GM13976 (cell line): Measurements from ENCODE around the gene SV2B.

Experiments used
- DNase-seq: peaks from one replicate; pipeline ENCODE4 v3.0.0; 2012; ENCODE audit warnings: low spot score
- in situ Hi-C: fragments of 300-500 bp; cut with MboI; formaldehyde crosslinking; loops from one replicate; pipeline ENCODE4 v1.12.0; 2022; ENCODE audit warnings: low sequenced_read_pairs, mixed read lengths, inconsistent platforms; ENCODE audit not compliant: unreplicated experiment
- TF ChIP-seq, protein P1 (sequence below): IDR thresholded peaks from 2 replicates; pipeline ENCODE4 v1.5.1; 2012; ENCODE audit warnings: borderline replicate concordance, mild to moderate bottlenecking; ENCODE audit not compliant: insufficient read depth; ENCODE audit errors: extremely low read depth, missing control alignments, control extremely low read depth

The SV2B gene

GRCh38 chr15:91124132-91124531 lies 24.1 kb downstream of the SV2B start:
- TF ChIP-seq, protein P1, sequence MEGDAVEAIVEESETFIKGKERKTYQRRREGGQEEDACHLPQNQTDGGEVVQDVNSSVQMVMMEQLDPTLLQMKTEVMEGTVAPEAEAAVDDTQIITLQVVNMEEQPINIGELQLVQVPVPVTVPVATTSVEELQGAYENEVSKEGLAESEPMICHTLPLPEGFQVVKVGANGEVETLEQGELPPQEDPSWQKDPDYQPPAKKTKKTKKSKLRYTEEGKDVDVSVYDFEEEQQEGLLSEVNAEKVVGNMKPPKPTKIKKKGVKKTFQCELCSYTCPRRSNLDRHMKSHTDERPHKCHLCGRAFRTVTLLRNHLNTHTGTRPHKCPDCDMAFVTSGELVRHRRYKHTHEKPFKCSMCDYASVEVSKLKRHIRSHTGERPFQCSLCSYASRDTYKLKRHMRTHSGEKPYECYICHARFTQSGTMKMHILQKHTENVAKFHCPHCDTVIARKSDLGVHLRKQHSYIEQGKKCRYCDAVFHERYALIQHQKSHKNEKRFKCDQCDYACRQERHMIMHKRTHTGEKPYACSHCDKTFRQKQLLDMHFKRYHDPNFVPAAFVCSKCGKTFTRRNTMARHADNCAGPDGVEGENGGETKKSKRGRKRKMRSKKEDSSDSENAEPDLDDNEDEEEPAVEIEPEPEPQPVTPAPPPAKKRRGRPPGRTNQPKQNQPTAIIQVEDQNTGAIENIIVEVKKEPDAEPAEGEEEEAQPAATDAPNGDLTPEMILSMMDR, result no peak
- DNase-seq, result no peak
- in situ Hi-C loops, result no loop called here

- DNase-seq, result no peak
- in situ Hi-C loops, result no loop called here
- TF ChIP-seq, protein P1, result no peak
These were observed 25.1 kb downstream of the SV2B start for GRCh38 chr15:91125162-91125561.

GRCh38 chr15:91126080-91126479 lies 26.0 kb downstream of the SV2B start:
- in situ Hi-C loops, result no loop called here
- TF ChIP-seq, protein P1, result no peak
- no peak for DNase-seq

- in situ Hi-C loops, result no loop called here
- TF ChIP-seq, protein P1, result no peak
- no peak for DNase-seq
These were observed 27.3 kb downstream of the SV2B start for GRCh38 chr15:91127236-91127955.

- no peak for DNase-seq
- in situ Hi-C loops, result no loop called here
- TF ChIP-seq, protein P1, result no peak
These were observed 28.0 kb downstream of the SV2B start for GRCh38 chr15:91128016-91128415.

GRCh38 chr15:91129436-91129835 lies 29.4 kb downstream of the SV2B start:
- in situ Hi-C loops, result no loop called here
- TF ChIP-seq, protein P1, result no peak
- DNase-seq, result no peak
